OCI-LY3 (cell line): Measurements from ENCODE around the gene MYL11.
"Not testable (repeated sequence)": the region's sequence is repeated elsewhere in the genome, so short reads cannot be mapped to it uniquely, and the experiment has no call there.

Source experiments
- CTCF ChIP-seq: fragments of 200-600, 300-600 bp; sonication (generic); IDR thresholded peaks from 2 replicates; pipeline ENCODE4 v1.5.1; 2014; ENCODE audit warnings: antibody characterized with exemption, low read length, low read depth
- EZH2phosphoT487 ChIP-seq: fragments of 200-600 bp; shearing (Covaris generic); IDR thresholded peaks from 2 replicates; pipeline ENCODE4 v1.6.1; 2018; ENCODE audit warnings: antibody characterized with exemption, mixed run types, low read depth

GRCh38 chr16:30396627-30397026 lies 22.0 kb downstream of the MYL11 start:
- not testable (repeated sequence) for TF ChIP-seq CTCF, EZH2phosphoT487
